Activated naive CD8-positive, alpha-beta T cell (primary cell): ENCODE results near the gene NEUROG1.

ENCODE experiments used
- H3K27ac Mint-ChIP-seq: one replicate; pipeline ENCODE4 v1.8.0; 2021; ENCODE audit warnings: mixed read lengths
- H3K27me3 Mint-ChIP-seq: one replicate; pipeline ENCODE4 v1.8.0; 2021; ENCODE audit warnings: mixed read lengths
- H3K36me3 Mint-ChIP-seq: one replicate; pipeline ENCODE4 v1.8.0; 2021; ENCODE audit warnings: mixed read lengths
- H3K4me1 Mint-ChIP-seq: one replicate; pipeline ENCODE4 v1.8.0; 2021; ENCODE audit warnings: low read depth, mixed read lengths
- H3K4me3 Mint-ChIP-seq: one replicate; pipeline ENCODE4 v1.8.0; 2021; ENCODE audit warnings: mild to moderate bottlenecking, mixed read lengths
- H3K9me3 Mint-ChIP-seq: one replicate; pipeline ENCODE4 v1.8.0; 2021; ENCODE audit warnings: low read depth, mixed read lengths

The NEUROG1 gene

DNA sequence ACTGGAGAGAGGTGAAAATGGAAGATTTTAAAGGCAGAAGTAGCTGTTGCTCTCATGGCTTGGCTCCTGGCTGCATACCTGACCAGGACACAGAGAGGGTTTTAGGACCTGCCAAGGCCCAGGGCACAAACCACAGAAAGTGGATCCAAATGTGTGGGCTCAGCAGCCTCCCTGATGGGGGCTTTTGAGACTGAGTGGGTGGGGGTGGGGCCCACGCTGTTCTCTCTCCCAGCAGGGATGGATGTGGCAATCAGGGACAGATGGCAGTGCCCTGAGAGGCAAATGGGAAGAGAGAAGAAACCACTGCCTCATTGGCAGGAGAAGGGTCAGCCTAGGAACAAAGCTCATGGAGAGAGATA, 48.7 kb downstream of the NEUROG1 start:
- Mint-ChIP-seq H3K27me3 (peaks cover 22% of the 10 kb centered on the region), H3K4me1 (peaks cover 13% of the 10 kb centered on the region), H3K36me3 (no peaks in the 10 kb centered on the region), H3K9me3 (no peaks in the 10 kb centered on the region), H3K27ac (no peak overlapping the region), H3K4me3 (no peak overlapping the region)

GRCh38 chr5:135486131-135487036, 49.4 kb downstream of the NEUROG1 start:
- Mint-ChIP-seq H3K36me3 (no peaks in the 10 kb centered on the region), H3K27ac (no peak overlapping the region), H3K27me3 (peaks cover 22% of the 10 kb centered on the region), H3K4me3 (no peak overlapping the region), H3K4me1 (peaks cover 13% of the 10 kb centered on the region), H3K9me3 (no peaks in the 10 kb centered on the region)

- H3K4me1 Mint-ChIP-seq, result peaks cover 9% of the 10 kb centered on the region
Observed at GRCh38 chr5:135484674-135485086, 51.1 kb downstream of the NEUROG1 start.

More at GRCh38 chr5:135484674-135485086, 51.1 kb downstream of the NEUROG1 start:
- Mint-ChIP-seq H3K4me3 (no peak overlapping the region), H3K36me3 (no peaks in the 10 kb centered on the region), H3K27ac (no peak overlapping the region), H3K9me3 (no peaks in the 10 kb centered on the region), H3K27me3 (peaks cover 20% of the 10 kb centered on the region)
